ENCODE data around the gene HNRNPUL1.
A peak's percentile ranks its signal among the peaks of the same experiment; 100 is the strongest.

Gene HNRNPUL1

DNA sequence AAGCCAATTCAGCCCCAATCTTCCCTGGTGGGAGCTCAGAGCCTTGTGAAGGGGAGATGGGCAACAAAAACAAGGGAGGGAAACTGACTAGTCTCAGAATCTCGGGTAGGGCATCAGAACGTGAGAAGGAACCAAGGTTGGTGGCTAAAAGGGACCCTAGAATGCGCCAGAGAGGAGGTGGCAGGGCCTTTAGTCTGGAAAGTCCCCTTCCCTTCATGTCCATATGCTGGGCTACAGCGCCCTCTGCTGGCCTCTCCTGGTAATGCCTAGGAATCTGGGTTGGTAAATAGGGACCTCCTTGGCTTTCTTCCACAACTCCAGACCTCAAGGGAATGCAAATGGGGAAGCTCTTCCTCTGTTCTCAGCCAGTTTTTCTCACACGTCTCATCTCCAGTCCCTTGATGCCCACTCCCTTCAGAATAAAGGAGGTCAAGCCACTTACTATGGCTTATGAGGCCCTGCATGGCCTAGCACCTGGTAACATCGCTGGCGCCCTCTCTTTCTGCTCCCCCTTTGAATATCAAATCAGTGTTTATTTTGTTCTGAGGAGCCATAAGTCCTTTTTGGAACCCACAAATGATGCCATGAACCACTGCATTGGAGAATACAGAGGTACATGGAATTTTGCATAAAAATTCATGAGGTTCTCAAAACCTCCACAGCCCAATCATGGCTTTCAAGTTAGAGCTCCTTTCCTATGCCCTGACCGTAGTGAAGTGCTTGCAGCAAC lies 44.4 kb downstream of the HNRNPUL1 start:
- DNase-seq (ENCODE audit: low read depth in 2 of 2), result peak; percentile 79 to 91

- DNase-seq (ENCODE audit: low read depth in 2 of 2), result no peak
Observed at GRCh38 chr19:41309180-41310032, 45.2 kb downstream of the HNRNPUL1 start.

GRCh38 chr19:41310033-41310831 lies 46.1 kb downstream of the HNRNPUL1 start, which contains the start of gene CCDC97:
Gene CCDC97 (plus strand): TSS chr19:41310172. CDS start chr19:41310311, 139 bp downstream.
- peak; percentile 76 to 85 for DNase-seq (ENCODE audit: low read depth in 2 of 2)

DNA sequence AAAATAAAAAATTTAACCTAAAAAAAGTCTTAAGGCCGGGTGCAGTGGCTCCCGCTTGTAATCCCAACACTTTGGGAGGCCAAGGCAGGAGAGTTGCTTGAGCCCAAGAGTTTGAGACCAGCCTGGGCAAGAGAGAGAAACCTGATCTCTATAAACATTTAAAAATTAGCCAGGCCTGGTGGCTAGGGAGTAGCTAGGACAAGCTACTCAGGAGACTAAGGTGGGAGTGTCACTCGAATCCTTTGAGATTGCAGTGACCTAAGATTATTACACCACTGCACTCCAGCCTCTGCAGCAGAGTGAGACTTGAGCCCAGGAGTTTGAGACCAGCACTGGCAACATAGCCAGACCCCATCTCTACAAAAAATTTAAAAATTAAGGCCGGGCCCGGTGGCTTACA lies 46.9 kb downstream of the HNRNPUL1 start:
- DNase-seq (ENCODE audit: low read depth in 2 of 2), result no peak

DNA sequence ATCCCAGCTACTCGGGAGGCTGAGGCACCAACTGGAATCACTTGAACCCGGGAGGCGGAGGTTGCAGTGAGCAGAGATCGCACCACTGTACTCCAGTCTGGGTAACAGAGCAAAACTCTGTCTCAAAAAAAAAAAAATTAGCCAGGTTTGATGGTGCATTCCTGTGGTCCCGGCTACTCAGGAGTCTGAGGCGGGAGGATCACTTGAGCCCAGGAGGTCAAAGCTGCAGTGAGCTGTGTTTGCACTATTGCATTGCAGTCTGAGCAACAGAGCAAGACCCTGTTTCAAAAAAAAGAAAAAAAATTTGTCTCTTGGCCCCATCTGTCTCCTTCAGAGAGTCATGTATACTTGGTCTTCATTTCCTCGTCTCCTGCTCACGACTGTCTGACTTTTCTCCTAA lies 47.4 kb downstream of the HNRNPUL1 start:
- DNase-seq (ENCODE audit: low read depth in 2 of 2), result no peak

DNA sequence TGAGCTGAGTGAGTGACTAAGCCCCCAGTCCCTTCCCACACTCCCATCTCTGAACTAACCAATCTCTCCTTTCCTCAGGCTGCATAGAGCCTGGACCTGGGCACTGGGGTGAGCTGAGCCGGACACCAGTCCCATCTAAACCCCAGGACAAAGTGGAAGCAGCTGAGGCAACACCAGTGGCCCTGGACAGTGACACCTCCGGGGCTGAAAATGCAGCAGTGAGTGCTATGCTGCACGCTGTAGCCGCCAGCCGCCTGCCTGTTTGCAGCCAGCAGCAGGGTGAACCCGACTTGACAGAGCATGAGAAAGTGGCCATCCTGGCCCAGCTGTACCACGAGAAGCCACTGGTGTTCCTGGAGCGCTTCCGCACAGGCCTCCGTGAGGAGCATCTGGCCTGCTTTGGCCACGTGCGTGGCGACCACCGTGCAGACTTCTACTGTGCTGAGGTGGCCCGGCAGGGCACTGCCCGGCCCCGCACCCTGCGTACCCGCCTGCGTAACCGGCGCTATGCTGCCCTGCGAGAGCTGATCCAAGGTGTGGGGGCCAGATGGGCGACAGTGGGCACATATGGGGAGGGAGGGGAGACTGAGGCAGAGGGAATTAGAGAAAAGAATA lies 52.2 kb downstream of the HNRNPUL1 start:
- no peak for DNase-seq (ENCODE audit: low read depth in 2 of 2)

- no peak for DNase-seq (ENCODE audit: low read depth in 2 of 2)
Observed at GRCh38 chr19:41318696-41319499, 54.7 kb downstream of the HNRNPUL1 start.

GRCh38 chr19:41319500-41320184 lies 55.5 kb downstream of the HNRNPUL1 start:
- no peak for DNase-seq (ENCODE audit: low read depth in 2 of 2)

DNA sequence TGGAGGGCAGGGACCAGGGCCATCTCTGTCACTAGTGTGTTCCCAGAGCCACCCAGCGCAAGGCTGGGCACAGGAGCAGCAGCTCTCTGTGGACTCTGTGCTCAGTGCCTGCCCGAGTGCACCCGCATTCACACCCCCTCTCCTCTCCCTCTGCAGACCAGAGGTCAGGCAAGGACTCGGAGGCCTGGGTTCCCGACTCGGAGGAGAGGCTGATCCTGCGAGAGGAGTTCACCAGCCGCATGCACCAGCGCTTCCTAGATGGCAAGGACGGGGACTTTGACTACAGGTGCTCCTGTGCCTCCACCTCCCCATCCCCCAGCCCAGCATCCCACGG lies 56.0 kb downstream of the HNRNPUL1 start:
- no peak for DNase-seq (ENCODE audit: low read depth in 2 of 2)

- no peak for DNase-seq (ENCODE audit: low read depth in 2 of 2)
Observed at GRCh38 chr19:41320568-41320967, 56.4 kb downstream of the HNRNPUL1 start.

- DNase-seq (ENCODE audit: low read depth in 2 of 2), result no peak
Observed at GRCh38 chr19:41321204-41321599, 57.0 kb downstream of the HNRNPUL1 start.

GRCh38 chr19:41321600-41322270 lies 57.6 kb downstream of the HNRNPUL1 start:
- DNase-seq (ENCODE audit: low read depth in 2 of 2), result no peak

GRCh38 chr19:41322451-41322850 lies 58.3 kb downstream of the HNRNPUL1 start:
- no peak for DNase-seq (ENCODE audit: low read depth in 2 of 2)

DNA sequence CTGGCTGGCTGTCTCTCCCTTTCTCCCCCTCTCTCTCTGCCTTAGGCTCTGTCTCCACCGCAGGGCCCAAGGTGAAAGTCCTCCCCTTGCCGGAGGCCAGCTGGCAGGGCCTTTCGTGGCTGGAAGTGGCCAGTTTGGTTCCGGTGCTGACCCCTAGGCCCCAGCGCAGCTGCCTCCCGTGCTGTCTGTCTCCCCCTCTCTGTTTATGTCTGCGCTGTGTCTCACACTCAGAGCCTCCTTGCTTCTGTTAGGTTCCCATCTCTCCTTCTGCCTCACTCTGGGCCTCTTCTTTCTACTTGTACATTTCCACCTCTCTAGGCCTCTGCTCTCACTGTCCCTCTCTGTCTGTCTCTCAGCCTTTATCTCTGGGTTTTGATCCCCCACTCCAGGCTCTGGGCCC lies 58.9 kb downstream of the HNRNPUL1 start:
- no peak for DNase-seq (ENCODE audit: low read depth in 2 of 2)

DNA sequence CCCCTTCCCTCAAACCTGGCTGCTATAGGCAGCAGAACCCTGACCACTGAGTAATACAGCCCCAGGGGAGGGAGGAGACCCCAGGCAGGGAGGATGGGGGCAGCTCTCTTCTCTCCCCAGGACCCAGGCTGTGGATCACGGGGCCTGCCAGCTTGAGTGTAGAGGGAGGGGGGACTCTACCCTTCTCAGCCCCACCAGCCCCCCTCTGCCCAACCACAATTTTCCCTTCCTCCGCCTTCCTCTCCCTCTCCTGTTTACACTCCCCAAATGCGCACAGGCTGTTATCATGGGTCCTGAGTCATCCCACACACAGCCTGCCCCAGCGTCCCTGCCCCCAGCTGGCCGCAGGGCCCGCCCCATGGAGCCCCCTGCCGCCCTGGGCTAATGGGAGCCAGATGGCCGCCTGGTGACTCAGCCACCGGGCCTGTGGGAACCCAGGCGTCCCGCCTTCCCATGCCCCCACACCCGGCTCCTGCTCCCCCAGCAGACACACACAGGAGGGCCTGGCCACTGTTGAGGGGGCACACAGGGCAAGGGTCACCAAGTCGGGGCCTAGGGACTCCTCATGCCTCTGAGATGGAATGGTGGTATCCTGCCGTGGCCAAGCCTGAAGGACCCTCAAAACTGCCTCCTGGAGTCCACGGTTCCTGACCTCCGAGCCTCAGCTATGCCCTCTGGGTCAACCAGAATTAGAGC lies 59.4 kb downstream of the HNRNPUL1 start:
- no peak for DNase-seq (ENCODE audit: low read depth in 2 of 2)

DNA sequence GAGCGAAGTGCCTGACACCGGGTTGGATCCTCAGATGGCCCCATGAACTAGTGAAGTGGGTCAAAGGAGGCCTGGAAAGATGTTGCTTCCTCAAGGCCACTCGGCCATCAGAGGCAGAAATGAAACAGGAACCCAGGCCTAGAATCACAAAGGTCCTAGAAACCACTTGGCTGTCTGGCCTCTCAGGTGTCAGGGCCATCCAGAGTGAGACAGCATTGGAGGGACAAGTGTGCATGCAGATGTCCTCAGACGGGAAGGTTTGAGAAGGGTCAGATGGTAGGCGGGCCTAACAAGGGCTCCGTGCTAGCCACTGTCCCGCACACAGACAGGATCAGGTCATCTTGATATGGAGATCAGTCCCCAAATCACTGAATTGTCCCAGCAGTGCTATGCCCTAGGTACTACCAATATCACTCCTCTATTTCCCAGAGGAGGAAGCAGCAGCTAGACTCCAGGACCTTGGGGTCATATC lies 60.1 kb downstream of the HNRNPUL1 start:
- DNase-seq (ENCODE audit: low read depth in 2 of 2), result no peak

DNA sequence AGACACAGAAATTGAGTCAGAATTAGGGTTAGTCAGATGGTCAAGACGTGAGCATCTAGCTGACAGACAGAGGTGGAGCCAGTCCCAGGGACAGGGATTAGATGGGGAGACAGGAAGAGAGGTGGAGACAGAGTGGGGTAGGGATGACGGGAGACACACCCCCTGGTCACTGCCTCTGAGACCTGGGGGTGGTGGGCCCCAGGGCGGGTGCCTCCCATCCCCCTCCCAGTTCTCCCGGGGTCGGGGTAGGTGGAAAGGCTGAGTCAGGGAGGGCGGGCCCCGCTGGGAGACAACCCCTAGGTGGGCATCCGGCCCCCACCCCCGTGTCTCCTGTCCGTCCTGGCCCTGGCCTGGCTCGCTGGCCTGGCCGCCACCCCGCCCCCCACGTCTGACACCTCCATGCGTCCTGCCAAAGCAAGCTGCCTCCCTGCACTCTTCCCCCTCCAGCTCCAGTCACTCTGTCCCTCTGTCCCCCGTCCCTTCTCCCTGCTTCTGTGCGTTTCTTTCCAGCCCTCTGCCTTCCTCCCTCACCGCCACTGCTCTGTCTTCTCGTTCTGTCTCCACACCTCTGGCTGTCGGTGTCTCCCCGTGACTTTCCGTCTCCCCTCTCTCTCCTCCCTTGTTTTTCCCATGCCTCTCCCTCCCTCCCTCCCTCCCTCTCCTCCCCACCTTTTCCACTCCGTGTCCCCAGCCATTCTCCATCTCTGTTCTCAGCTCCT lies 60.9 kb downstream of the HNRNPUL1 start:
- DNase-seq (ENCODE audit: low read depth in 2 of 2), result no peak

DNA sequence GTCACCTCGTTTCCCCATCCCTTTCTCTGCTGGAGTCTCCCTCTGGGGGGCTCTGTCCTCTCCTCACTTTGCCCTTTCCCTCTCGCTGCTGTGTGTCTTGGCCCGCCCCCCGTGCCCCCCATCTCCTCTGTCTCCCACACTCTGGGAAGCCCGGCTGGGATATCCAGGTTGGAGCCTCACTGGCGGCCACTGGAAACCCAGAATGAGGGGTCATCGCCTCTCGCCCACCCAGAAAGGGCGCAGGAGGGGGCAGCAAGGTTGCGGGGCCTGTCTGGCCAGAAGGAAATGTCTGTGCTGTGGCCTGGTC lies 61.4 kb downstream of the HNRNPUL1 start:
- DNase-seq (ENCODE audit: low read depth in 2 of 2), result no peak
